Measurements from ENCODE around the gene RUFY3.

- TF ChIP-seq EZH2 (IDR thresholded peaks at IDR 0.05; ENCODE audit: borderline replicate concordance, low read depth, low read length, poor library complexity, severe bottlenecking) = no peak
- no peak for TF ChIP-seq CTCF (conservative IDR thresholded peaks at IDR 0.05; ENCODE audit: low read depth, low read length)
Observed at GRCh38 chr4:70839589-70840093, 117.9 kb downstream of the RUFY3 start, which contains the start of gene GRSF1.

Measured in A673 (cell line).